ENCODE results near the gene NRARP. TPM values are rescaled to one million over a fixed set of nuclear protein-coding genes. Genes with fewer than 3 reads are reported as not detected.
"Not testable (repeated sequence)": the region's sequence is repeated elsewhere in the genome, so short reads cannot be mapped to it uniquely, and the experiment has no call there.

Gene NRARP
- total and polyA plus RNA-seq, 8 donors: 1.3 to 23.4 (median 10.8) TPM

DNA sequence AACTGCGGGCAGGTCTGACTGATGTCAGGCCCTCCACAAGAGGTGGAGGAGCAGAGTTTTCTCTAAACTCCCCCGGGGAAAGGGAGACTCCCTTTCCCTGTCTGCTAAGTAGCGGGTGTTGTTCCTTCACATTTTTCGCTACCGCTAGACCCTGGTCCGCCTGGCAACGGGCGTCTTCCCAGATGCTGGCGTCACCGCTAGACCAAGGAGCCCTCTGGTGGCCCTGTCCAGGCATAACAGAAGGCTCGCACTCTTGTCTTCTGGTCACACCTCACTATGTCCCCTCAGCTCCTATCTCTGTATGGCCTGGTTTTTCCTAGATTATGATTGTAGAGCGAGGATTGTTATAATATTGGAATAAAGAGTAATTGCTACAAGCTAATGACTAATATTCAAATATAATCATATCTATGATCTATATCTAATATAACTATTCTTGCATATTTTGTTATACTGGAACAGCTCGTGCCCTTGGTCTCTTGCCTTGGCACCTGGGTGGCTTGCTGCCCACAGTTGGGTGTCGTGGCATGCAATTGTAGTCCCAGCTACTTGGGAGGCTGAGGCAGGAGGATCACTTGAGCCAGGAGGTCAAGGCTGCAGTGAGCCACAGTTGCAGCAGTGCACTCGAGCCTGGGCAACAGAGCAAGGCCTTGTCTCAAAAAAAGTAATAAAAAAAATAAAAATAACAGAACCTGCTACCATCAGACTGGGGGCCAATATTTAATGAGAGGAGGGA lies 39.7 kb downstream of the NRARP start:
- DNase-seq: peak in 3 of 6 donors; percentile 35 to 61 (median 54)

DNA sequence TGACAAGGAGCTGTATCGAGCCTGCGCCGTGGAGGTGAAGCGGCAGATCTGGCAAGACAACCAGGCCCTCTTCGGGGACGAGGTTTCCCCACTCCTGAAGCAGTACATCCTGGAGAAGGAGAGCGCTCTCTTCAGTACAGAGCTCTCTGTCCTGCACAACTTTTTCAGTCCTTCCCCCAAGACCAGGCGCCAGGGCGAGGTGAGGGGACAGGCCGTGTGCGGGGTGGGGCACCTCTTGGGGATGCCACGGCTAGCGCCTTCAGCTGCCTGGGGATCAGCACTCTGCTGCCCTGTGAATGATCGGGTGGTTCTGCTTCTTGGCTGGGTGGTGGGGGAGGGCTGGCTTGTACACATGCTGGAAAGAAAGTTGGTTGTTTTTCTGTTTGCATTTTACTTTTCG lies 45.2 kb downstream of the NRARP start:
- Histone ChIP-seq H3K4me3 (no peak overlapping the region), H3K9me3 (no peaks in the 10 kb centered on the region), H3K27ac (no peak overlapping the region), H3K4me1 (peaks cover 3 to 17% (median 10%) of the 10 kb centered on the region in 3 donors), H3K27me3 (no peaks in the 10 kb centered on the region), H3K36me3 (no peaks in the 10 kb centered on the region)
- WGBS, 2 donors: 88 to 90% methylated on average over 15 of the region's 15 CpGs
- FAIRE-seq: no peak
- ATAC-seq: no peak
- TF ChIP-seq, protein P1, sequence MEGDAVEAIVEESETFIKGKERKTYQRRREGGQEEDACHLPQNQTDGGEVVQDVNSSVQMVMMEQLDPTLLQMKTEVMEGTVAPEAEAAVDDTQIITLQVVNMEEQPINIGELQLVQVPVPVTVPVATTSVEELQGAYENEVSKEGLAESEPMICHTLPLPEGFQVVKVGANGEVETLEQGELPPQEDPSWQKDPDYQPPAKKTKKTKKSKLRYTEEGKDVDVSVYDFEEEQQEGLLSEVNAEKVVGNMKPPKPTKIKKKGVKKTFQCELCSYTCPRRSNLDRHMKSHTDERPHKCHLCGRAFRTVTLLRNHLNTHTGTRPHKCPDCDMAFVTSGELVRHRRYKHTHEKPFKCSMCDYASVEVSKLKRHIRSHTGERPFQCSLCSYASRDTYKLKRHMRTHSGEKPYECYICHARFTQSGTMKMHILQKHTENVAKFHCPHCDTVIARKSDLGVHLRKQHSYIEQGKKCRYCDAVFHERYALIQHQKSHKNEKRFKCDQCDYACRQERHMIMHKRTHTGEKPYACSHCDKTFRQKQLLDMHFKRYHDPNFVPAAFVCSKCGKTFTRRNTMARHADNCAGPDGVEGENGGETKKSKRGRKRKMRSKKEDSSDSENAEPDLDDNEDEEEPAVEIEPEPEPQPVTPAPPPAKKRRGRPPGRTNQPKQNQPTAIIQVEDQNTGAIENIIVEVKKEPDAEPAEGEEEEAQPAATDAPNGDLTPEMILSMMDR (IDR thresholded peaks at IDR 0.05): no peak
- no peak for DNase-seq
- intact Hi-C loops (cut with DNase I): no loop called here

More for the DNA sequence above, 39.7 kb downstream of the NRARP start:
- ATAC-seq: peak; percentile 33 to 47 (median 46)
- H3K27ac ChIP-seq; H3K9me3 ChIP-seq; H3K27me3 ChIP-seq; H3K4me3 ChIP-seq; FAIRE-seq; H3K4me1 ChIP-seq; intact Hi-C loops (cut with DNase I); H3K36me3 ChIP-seq: not testable (repeated sequence)
- WGBS, 2 donors: 26 to 31% methylated on average over 14 to 15 of the region's 15 CpGs
- TF ChIP-seq, protein P1 (IDR thresholded peaks at IDR 0.05): peak; percentile 25 to 45 (median 36)

DNA sequence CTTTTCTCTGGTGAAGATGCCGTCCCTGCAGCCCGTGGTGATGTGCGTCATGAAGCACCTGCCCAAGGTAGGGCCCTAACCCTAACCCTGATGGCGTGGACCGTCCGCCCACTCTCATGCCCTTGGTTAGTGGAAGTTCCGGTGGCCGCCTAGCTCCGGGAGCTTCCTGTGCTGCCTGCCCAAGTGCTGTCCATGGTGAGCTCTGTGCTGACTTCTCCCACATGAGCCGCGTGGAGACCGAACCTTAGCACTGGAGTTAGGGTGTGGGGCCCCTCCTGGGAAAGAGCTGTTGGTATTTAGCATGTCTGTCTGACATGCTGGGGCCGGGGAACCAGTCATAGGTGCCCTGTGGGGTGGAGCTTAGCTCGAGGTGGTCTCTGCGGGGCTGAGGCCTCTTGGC lies 45.7 kb downstream of the NRARP start:
- DNase-seq (no peak), FAIRE-seq (no peak), ATAC-seq (no peak)
- Histone ChIP-seq H3K4me3 (peak overlapping the region in 2 of 4 donors; percentile 83 to 98), H3K27me3 (no peaks in the 10 kb centered on the region), H3K36me3 (no peaks in the 10 kb centered on the region), H3K27ac (no peak overlapping the region), H3K9me3 (no peaks in the 10 kb centered on the region), H3K4me1 (peaks cover 3 to 17% (median 10%) of the 10 kb centered on the region in 3 donors)
- 64 to 76% methylated on average over 15 of the region's 15 CpGs for WGBS, 2 donors
- TF ChIP-seq, protein P1 (IDR thresholded peaks at IDR 0.05): no peak
- intact Hi-C loops (cut with DNase I): no loop called here

DNA sequence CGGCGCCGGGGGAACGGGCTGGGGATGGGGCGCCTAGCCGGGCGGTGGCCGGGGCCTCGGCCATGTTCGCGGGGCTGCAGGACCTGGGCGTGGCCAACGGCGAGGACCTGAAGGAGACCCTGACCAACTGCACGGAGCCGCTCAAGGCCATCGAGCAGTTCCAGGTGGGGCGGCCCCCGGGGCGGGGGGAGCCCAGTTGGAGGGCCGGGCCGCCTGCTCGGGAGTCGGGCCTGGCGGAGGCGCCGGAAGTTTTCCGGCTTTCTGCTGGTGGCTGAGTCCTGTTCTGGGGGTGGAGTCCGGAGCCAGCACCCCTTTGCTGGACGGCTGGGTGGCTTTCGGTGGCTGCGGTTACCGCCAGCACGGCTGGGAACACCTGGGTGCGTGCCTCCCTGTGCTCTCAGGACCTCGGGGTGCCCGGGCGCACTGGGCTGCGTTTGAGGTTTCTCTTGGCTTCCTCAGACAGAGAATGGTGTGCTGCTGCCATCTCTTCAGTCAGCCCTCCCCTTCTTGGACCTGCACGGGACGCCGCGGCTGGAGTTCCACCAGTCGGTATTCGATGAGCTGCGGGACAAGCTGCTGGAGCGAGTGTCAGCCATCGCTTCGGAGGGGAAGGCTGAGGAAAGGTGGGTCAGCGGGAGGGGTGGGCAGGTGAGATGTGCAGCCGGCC lies 46.5 kb downstream of the NRARP start:
- Histone ChIP-seq H3K27me3 (no peaks in the 10 kb centered on the region), H3K27ac (peak overlapping the region; percentile 31 to 62 (median 42)), H3K9me3 (no peaks in the 10 kb centered on the region), H3K4me1 (peaks cover 3 to 17% (median 10%) of the 10 kb centered on the region in 3 donors), H3K36me3 (no peaks in the 10 kb centered on the region), H3K4me3 (peak overlapping the region; percentile 83 to 98 (median 98))
- DNase-seq (peak in 4 of 6 donors; percentile 65 to 90 (median 75)), ATAC-seq (peak; percentile 6 to 51 (median 22)), FAIRE-seq (no peak)
- WGBS, 2 donors: 0 to 1% methylated on average over 37 to 51 of the region's 51 CpGs
- TF ChIP-seq, protein P1 (IDR thresholded peaks at IDR 0.05): no peak
- intact Hi-C loops (cut with DNase I): no loop called here

All from pancreas (tissue), 10 donors.